Neutrophil (primary cell): Measurements from ENCODE around the gene ARHGAP6.

Experiments
- H3K27ac ChIP-seq: fragments of 200-600 bp; sonication (generic); 2 replicates; pipeline ENCODE4 v1.5.1; 2016; ENCODE audit warnings: mild to moderate bottlenecking, moderate library complexity
- H3K27me3 ChIP-seq: fragments of 200-600 bp; sonication (generic); 2 replicates; pipeline ENCODE4 v1.6.0; 2016; ENCODE audit warnings: mild to moderate bottlenecking
- H3K36me3 ChIP-seq: fragments of 200-600 bp; sonication (generic); 2 replicates; pipeline ENCODE4 v1.5.1; 2017
- H3K4me1 ChIP-seq, 2 experiments: fragments of 200-600 bp in 1 of 2; sonication (generic) in 1 of 2; 1 replicate in 1 of 2; 2 replicates in 1 of 2; pipeline versions ENCODE4 v1.5.1 to v1.6.1; 2013 to 2016; ENCODE audit warnings: low read depth in 1 of 2, low read length in 1 of 2, mild to moderate bottlenecking in 1 of 2, moderate library complexity in 1 of 2; ENCODE audit not compliant: control insufficient read depth in 1 of 2, insufficient read depth in 1 of 2
- H3K4me3 ChIP-seq, 2 experiments: fragments of 200-600 bp in 1 of 2; sonication (generic) in 1 of 2; 1 replicate in 1 of 2; 2 replicates in 1 of 2; pipeline ENCODE4 v1.5.1; 2013 to 2016; ENCODE audit warnings: low read depth in 1 of 2, low read length in 1 of 2, mild to moderate bottlenecking in 1 of 2, moderate library complexity in 1 of 2
- H3K9me3 ChIP-seq: fragments of 200-600 bp; sonication (generic); 2 replicates; pipeline ENCODE4 v1.5.1; 2016
- CTCF ChIP-seq: fragments of 200-600 bp; sonication (generic); IDR thresholded peaks from 2 replicates; pipeline ENCODE4 v1.5.1; 2016; ENCODE audit warnings: antibody characterized with exemption

Gene ARHGAP6

GRCh38 chrX:11540532-11541377 is 125.0 kb downstream of the ARHGAP6 start:
- Histone ChIP-seq H3K9me3 (no peaks in the 10 kb centered on the region), H3K4me3 (no peak overlapping the region), H3K36me3 (no peaks in the 10 kb centered on the region), H3K4me1 (peaks cover 0 to 17% of the 10 kb centered on the region in 2 experiments), H3K27ac (no peak overlapping the region), H3K27me3 (no peaks in the 10 kb centered on the region)
- TF ChIP-seq CTCF: no peak

- Histone ChIP-seq H3K9me3 (no peaks in the 10 kb centered on the region), H3K4me3 (no peak overlapping the region), H3K4me1 (peaks cover 0 to 17% of the 10 kb centered on the region in 2 experiments), H3K27ac (no peak overlapping the region), H3K36me3 (no peaks in the 10 kb centered on the region), H3K27me3 (no peaks in the 10 kb centered on the region)
- TF ChIP-seq CTCF: no peak
Measured at GRCh38 chrX:11537141-11537540, 128.6 kb downstream of the ARHGAP6 start.

- Histone ChIP-seq H3K36me3 (no peaks in the 10 kb centered on the region), H3K27me3 (no peaks in the 10 kb centered on the region), H3K4me1 (peaks cover 0 to 8% of the 10 kb centered on the region in 2 experiments), H3K27ac (no peak overlapping the region), H3K4me3 (no peak overlapping the region), H3K9me3 (no peaks in the 10 kb centered on the region)
- no peak for TF ChIP-seq CTCF
Measured at GRCh38 chrX:11535156-11535919, 130.4 kb downstream of the ARHGAP6 start.

GRCh38 chrX:11533199-11533651 is 132.5 kb downstream of the ARHGAP6 start:
- Histone ChIP-seq H3K36me3 (no peaks in the 10 kb centered on the region), H3K4me3 (no peak overlapping the region), H3K27ac (no peak overlapping the region), H3K4me1 (peaks cover 0 to 8% of the 10 kb centered on the region in 2 experiments), H3K9me3 (no peaks in the 10 kb centered on the region), H3K27me3 (no peaks in the 10 kb centered on the region)
- TF ChIP-seq CTCF: peak; percentile 40

GRCh38 chrX:11532291-11533078 is 133.2 kb downstream of the ARHGAP6 start:
- no peak overlapping the region for H3K4me3 ChIP-seq
- no peaks in the 10 kb centered on the region for H3K9me3 ChIP-seq
- no peaks in the 10 kb centered on the region for H3K36me3 ChIP-seq
- H3K27me3 ChIP-seq: no peaks in the 10 kb centered on the region
- H3K27ac ChIP-seq: no peak overlapping the region
- H3K4me1 ChIP-seq: peaks cover 0 to 7% of the 10 kb centered on the region in 2 experiments
- no peak for TF ChIP-seq CTCF
